ENCODE measurements around the gene RASL10A. TPM values are rescaled to one million over a fixed set of nuclear protein-coding genes. Genes with fewer than 3 reads are reported as not detected.

RASL10A gene
- total RNA-seq, 1 donor from 2014 or later = 2.5 TPM

GRCh38 chr22:29270475-29271271, 44.8 kb downstream of the RASL10A start:
- DNase-seq (ENCODE audit: low read depth) = no peak

GRCh38 chr22:29269731-29270474, 45.6 kb downstream of the RASL10A start:
- DNase-seq (ENCODE audit: low read depth) = no peak

GRCh38 chr22:29269230-29269604, 46.3 kb downstream of the RASL10A start:
- no peak for DNase-seq (ENCODE audit: low read depth)

- peak; percentile 70 for DNase-seq (ENCODE audit: low read depth)
Measured at GRCh38 chr22:29268511-29269229, 46.8 kb downstream of the RASL10A start.

- peak; percentile 99 for DNase-seq (ENCODE audit: low read depth)
Measured at GRCh38 chr22:29267858-29268510, 47.5 kb downstream of the RASL10A start, which contains the start of the genes EWSR1 and RHBDD3. Gene EWSR1 (plus strand): TSS chr22:29268268. CDS start chr22:29268337, 69 bp downstream. Gene RHBDD3 (minus strand): TSS chr22:29267981. CDS start chr22:29265626, 2,355 bp downstream.

GRCh38 chr22:29267462-29267857, 48.0 kb downstream of the RASL10A start:
- no peak for DNase-seq (ENCODE audit: low read depth)

- peak; percentile 20 for DNase-seq (ENCODE audit: low read depth)
Measured at GRCh38 chr22:29266564-29267461, 48.7 kb downstream of the RASL10A start.

GRCh38 chr22:29265929-29266328, 49.6 kb downstream of the RASL10A start:
- DNase-seq (ENCODE audit: low read depth) = no peak

- no peak for DNase-seq (ENCODE audit: low read depth)
Measured at GRCh38 chr22:29265305-29265704, 50.2 kb downstream of the RASL10A start.

GRCh38 chr22:29263791-29264276, 51.7 kb downstream of the RASL10A start:
- DNase-seq (ENCODE audit: low read depth) = peak; percentile 22

Small RNA genes within 50 kb of the gene (microRNA-seq; reads per million reads assigned to microRNA genes)
- gene MIR3653 = 2.1 reads per million, percentile 7 among the genes with 10 or more reads in this experiment

Other genes starting within 250 kb of the RASL10A start
- gene KREMEN1, start 242.7 kb downstream of the RASL10A start, total RNA-seq = 78.1 and 84.1 TPM in 2 replicates
- 2.3 and 4.0 TPM in 2 replicates for gene EMID1, start 109.8 kb downstream of the RASL10A start, total RNA-seq
- gene RHBDD3, start 47.7 kb downstream of the RASL10A start, total RNA-seq = 47.7 and 48.4 TPM in 2 replicates
- gene EWSR1, start 47.4 kb downstream of the RASL10A start, total RNA-seq = 232 and 242 TPM in 2 replicates
- 20.4 and 34.9 TPM in 2 replicates for gene GAS2L1, start 9.0 kb downstream of the RASL10A start, total RNA-seq
- 39.9 and 43.3 TPM in 2 replicates for gene AP1B1, start 72.9 kb upstream of the RASL10A start, total RNA-seq
- not detected in 2 replicates for gene RFPL1, start 122.9 kb upstream of the RASL10A start, total RNA-seq
- gene NEFH, start 164.5 kb upstream of the RASL10A start, total RNA-seq = 1.8 and 2.0 TPM in 2 replicates
- gene THOC5, start 238.1 kb upstream of the RASL10A start, total RNA-seq = 28.7 and 34.9 TPM in 2 replicates

Data from myocyte (in vitro differentiated cells).